Fibroblast of lung (primary cell): ENCODE data around the gene MAP2K2.

ENCODE experiments used
- CTCF ChIP-seq, 2 donors: IDR thresholded peaks in 1 of 2; conservative IDR thresholded peaks in 1 of 2; 1 replicate in 1 of 2; 2 replicates in 1 of 2; pipeline ENCODE4 v1.5.1; 2011 to 2012; ENCODE audit warnings: low read length in 2 of 2, control low read depth in 1 of 2, inconsistent platforms in 1 of 2, low read depth in 1 of 2, mild to moderate bottlenecking in 1 of 2
- EZH2 ChIP-seq: IDR thresholded peaks from 2 replicates; pipeline ENCODE4 v1.5.1; 2012; ENCODE audit warnings: low read length, control low read depth, mild to moderate bottlenecking; ENCODE audit errors: missing control alignments

GRCh38 chr19:4064496-4065260, 59.2 kb downstream of the MAP2K2 start:
- TF ChIP-seq CTCF (conservative IDR thresholded peaks at IDR 0.05 in 1 of 2, IDR thresholded peaks at IDR 0.05 in 1 of 2; ENCODE audit: low read depth in 1 of 2, low read length in 2 of 2) (no peak), EZH2 (no peak)
